HG03354 (cell line): Measurements from ENCODE around the gene PRKG1.
A peak's percentile ranks its signal among the peaks of the same experiment; 100 is the strongest.
"Not testable (repeated sequence)": the region's sequence is repeated elsewhere in the genome, so short reads cannot be mapped to it uniquely, and the experiment has no call there.

ENCODE experiments used
- ATAC-seq: cut with Tn5 transposase; IDR thresholded peaks from one replicate; pipeline ENCODE4 v1.9.1; 2021; ENCODE audit warnings: mild to moderate bottlenecking; ENCODE audit not compliant: unreplicated experiment, poor library complexity, severe bottlenecking

Gene PRKG1

GRCh38 chr10:51159841-51160240 is 85.6 kb downstream of the PRKG1 start:
- ATAC-seq: no peak

DNA sequence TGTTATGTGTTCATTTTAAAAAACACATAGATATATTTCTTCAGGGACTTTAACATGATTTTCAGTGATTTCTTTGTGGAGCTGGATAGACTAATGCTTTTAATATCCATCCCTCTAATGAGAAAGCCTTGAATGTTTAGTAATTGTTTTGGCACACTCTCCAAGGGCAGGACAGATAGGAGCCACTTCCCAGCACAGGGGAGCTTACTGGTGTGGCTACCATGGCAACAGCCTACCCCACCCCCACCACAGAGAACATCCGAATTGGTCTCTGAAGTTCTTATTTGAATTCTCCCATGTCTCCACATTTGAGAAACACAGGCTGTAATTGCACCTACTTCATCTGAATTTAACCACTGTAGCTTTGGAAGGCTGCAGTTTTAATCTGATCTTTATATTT is 87.7 kb downstream of the PRKG1 start:
- no peak for ATAC-seq

GRCh38 chr10:51163380-51164049 is 89.2 kb downstream of the PRKG1 start:
- ATAC-seq: not testable (repeated sequence)

GRCh38 chr10:51168086-51168815 is 94.0 kb downstream of the PRKG1 start:
- no peak for ATAC-seq

DNA sequence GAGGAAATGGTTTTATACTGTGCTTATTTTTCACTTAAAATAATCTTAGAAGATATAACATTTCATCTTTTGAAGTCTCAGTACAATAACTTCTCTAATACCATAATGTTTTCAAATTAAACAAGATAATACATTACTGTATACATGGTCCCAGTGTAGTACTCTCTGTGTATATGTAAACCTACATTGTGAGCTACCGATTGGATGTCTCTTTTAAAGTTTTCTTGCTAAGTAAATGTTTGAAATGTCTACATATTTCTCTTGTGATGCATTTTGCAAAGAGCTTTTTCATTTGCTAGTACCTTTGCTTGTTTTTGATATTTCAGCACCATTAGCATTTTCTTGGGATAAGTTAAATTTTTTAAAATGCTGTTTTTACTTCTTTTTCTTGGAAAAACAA is 94.8 kb downstream of the PRKG1 start:
- no peak for ATAC-seq

DNA sequence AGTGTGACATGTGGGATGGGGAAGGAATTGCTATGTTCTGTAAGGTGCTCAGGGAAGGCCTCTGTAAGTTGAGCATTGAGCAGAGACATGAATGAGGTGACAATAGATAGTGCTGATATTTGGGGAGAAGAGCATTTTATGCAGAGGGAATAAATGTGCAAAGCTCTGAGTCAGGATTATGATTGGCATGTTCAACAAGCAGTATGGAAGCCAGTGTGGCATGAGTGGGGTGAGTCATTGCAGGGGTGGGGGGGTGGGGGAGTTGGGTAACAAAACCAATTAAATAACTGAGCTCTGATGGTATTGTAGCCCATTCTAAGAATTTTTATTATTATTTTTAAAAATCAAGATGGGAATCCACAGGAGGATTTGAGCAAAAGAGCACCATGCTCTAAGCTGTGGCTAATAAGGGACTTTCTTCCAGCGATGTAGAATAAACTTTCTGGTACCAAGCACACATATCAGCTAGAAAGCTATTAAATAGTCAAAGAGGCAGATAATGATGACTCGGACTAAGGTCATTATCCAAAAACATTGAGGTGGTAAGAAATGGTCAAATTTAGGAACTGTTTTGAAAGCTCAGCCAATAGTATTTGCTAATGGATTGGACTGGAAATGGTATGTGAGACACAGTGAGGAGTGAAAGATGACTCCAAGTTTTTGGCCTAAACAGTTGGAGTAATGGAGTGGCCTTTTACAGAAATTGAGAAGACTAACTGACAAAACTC is 96.4 kb downstream of the PRKG1 start:
- ATAC-seq: no peak

GRCh38 chr10:51171946-51172345 is 97.7 kb downstream of the PRKG1 start:
- ATAC-seq: no peak

DNA sequence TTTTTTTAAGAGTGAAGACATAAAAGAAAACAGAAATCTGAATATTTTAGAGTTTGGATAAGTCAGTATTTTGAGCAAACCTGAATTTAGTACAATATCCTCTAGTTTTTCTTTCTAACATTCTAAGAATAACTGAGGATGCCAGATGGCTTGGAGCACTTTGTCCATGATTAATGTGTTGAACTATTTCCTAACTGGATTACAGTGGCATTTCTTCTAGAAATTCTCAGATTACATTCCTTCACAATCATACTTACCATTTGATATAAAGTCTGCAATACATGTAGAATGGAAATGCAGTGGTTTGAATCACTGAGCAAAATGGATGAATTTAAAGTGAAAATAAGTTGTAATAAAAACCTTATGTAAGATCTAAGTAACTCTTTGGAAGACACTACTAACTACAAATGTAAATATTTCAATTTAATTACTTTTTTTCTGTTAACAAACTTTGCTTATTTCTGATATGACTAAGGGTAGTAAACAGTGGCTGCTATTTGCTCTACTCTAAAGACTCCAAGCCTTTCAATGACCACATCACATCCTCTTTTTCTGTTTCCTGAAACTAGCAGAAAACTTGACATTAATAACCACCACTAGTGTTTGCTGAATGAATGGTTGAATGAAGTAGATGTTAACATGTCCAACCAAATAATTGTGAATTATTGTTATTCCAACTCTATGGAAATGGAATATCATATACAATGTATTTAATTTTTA is 102.8 kb downstream of the PRKG1 start:
- ATAC-seq: peak; percentile 53

DNA sequence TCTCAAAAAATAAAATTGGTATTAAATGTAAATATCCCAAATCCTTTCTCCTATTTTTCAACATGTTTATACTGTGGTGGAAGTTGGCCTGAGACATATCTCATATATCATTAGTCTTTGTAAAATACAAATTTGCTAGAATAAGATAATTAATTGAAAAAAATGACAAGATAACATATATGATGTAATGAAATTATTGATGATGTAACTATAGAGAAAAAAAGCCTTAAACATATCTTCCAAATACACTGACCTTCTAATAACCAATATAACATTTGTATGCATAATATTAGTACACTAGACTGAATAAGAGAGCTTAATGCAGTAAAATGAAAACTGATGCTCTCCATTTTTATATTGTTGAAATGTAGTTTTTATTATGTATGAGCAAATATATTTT is 104.3 kb downstream of the PRKG1 start:
- no peak for ATAC-seq

DNA sequence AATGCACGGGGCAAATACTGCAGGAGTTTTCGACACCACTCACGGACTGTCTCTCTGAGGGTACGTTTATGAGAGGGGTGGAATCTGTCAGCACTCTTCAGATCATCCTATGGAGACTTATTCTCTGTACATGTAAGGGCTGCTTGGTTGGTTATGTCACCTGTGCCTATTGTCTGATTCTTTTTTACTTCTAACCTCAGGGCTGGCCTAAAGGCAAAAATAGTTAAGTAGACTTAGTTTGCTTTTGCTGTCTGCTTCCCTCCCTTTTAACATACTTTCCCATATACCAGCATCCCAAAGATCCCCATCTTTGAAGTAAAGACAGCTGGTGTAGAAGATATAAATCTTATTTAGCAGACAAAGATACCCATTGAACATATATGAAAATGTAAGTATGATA is 105.9 kb downstream of the PRKG1 start:
- ATAC-seq: no peak

DNA sequence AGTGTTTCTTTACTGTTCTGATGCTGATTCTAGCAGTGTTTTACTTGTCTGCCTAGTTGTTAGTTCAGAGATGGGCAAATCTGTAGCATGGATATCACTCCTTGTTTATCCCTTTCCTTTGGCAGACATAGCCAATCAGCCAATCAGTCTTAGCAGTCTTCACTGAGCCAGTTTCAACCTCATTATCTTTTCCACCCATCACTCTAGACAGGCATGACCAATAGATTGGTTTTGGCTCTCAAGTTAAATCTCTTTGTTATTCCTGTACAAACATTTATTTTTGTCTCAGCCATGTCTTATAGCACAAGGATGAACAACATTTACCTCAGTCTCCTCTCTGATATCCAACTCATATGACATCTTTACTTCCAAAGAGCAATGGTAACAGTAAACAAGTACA is 109.5 kb downstream of the PRKG1 start:
- no peak for ATAC-seq

DNA sequence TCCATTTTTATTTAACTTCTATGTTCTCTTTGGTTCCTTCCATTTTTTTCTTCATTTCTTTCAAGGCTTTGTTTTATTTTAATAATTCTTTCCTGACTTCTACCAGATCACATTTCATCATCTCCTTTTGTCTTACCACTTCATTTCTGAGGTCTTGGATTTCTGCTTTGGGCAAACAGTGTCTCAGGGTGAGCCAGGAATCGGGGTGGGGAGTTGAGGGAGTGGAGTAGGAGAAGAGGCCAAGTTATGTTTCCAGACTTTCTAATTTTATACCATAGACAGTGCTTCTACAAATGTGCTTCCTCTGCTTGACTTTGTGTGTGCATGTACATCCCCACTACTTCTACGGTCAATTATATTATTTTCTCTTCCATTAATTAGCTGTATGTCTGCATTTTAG is 112.1 kb downstream of the PRKG1 start:
- no peak for ATAC-seq

DNA sequence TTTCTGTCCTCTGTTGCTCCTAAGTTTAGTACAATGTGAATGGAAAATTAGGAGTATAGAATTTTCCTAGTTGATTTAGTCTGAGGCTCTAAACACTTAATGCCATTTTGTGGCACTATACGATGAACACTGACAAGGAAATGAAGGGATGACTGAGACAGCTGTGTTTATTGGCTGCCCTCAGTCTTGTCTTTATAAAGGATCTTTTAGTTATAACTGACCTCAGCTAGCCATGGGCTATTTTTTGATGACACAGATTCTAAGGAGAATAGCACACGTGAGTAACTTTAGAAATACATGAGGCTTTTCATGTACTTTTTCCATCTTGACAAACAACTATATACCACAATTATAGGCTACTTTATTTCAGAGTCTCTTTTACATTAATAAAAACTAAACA is 113.7 kb downstream of the PRKG1 start:
- ATAC-seq: no peak

DNA sequence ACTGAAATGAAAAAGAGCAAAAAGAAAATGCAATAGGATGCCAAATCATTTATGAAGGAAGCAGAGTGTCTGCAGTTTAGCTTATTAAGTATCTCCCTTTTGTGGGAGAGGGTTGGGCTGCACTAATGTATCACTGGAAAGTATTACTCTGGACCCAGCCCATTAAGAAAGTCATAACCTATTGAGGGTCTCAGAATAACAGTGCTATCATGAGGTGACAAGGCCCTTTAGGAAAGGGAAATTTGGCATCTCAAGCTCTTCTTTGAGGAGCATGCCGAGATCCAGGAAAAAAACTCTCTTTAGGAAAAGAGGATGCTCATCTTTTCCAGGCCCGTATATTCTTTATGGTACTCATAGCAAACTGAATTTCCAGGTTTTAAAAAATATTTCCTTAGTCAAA is 114.6 kb downstream of the PRKG1 start:
- ATAC-seq: no peak

DNA sequence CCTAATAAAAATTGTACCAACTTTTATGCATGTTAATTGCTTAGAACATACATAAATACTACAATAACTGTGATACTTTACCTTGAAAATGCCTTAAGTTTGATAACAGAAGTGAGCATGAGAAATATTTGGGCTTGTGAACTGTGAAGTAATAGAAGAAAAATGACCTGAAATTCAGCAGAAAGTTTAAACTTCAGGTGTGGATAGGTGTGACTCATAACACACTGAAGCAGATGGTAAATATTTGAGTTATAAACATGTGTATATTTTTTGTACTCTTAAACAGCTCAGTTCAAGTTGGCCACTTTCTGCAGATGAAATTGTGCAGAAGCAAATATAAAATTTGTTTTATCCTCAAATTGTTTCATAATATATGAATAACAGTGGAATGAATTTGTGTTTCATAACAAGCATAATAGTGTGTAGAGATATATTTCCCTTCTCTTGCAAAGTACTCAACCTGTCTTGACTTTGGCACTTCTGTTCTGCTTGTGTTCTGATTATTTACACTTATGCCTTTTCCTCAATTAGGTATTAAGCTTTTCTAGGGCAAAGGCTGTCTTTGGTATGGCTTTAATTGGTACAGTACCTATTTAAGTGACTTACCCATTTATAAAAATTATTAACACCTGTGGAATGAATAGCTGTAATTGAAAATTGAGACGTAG is 122.4 kb downstream of the PRKG1 start:
- no peak for ATAC-seq

DNA sequence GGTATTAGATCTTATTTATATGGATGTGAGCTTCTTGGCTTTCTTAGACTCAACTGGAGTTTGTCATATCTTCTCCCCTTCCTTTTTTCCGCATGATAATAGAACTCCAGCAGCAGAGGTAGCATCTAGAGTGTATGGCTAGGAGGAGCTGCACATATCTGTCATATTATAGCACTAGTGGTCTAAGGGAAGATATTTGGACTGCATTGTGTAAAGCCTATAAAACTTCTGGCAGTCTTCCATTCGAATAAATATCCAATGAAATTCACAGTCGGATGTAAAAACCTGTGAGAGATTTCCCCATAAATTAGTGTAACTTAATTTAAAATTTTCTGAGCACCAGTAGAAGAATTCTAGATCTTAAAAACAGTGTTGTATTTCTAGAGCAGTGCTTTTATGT is 123.9 kb downstream of the PRKG1 start:
- ATAC-seq: no peak

- no peak for ATAC-seq
Measured at GRCh38 chr10:51201947-51202346, 127.7 kb downstream of the PRKG1 start.

DNA sequence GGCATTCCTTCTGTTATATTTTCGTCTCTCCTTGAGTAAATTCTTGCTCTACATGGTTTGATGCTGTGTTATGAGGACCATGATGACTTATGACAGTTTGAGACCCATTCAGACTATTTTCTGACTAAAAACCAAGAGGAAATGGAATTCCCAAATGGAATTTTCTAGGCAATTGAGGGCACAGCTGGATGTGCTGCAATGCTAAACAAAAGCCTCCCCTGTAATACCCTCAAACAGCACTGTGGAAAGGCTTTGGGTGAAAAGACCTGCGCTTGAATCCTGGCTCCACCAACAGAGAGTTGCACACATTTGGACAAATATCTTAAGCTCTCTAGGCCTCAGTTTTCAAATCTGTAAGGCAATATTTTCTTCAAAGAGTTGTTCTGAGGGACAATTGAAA is 129.1 kb downstream of the PRKG1 start:
- no peak for ATAC-seq

GRCh38 chr10:51204066-51204465 is 129.8 kb downstream of the PRKG1 start:
- ATAC-seq: no peak

GRCh38 chr10:51204701-51205100 is 130.4 kb downstream of the PRKG1 start:
- no peak for ATAC-seq
